ENCODE measurements around the gene PRSS50. TPM values are rescaled to one million over a fixed set of nuclear protein-coding genes. Genes with fewer than 3 reads are reported as not detected.

The PRSS50 gene
- total RNA-seq, 1 donor from 2014 or later = 0.22 TPM

DNA sequence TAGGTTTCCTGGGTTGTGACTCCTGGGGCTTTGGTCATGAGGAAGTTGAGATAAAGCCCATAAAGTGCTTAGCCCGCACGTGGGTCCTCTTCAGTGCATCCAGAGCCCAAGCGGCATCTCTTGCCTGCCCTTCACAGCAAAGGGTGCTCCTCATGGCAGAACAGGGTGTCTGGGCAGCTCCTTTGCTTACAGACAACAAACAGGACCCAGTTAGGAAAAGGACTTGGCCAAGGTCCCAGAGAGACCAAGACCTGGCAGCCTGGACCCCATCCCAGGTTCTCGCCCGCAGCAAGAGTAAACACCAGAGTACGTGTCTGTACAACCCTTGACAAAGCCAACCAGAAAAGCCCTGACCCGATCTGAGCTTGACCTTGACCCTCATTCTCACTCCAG, 51.2 kb downstream of the PRSS50 start:
- H3K27me3 ChIP-seq (ENCODE audit: low read depth) = no peaks in the 10 kb centered on the region
- H3K4me3 ChIP-seq = no peak overlapping the region
- no peaks in the 10 kb centered on the region for H3K9me3 ChIP-seq (replicated peaks)
- peaks cover 5% of the 10 kb centered on the region for H3K36me3 ChIP-seq
- peak overlapping the region; percentile 86 for H3K27ac ChIP-seq (replicated peaks)
- TF ChIP-seq, protein P1, sequence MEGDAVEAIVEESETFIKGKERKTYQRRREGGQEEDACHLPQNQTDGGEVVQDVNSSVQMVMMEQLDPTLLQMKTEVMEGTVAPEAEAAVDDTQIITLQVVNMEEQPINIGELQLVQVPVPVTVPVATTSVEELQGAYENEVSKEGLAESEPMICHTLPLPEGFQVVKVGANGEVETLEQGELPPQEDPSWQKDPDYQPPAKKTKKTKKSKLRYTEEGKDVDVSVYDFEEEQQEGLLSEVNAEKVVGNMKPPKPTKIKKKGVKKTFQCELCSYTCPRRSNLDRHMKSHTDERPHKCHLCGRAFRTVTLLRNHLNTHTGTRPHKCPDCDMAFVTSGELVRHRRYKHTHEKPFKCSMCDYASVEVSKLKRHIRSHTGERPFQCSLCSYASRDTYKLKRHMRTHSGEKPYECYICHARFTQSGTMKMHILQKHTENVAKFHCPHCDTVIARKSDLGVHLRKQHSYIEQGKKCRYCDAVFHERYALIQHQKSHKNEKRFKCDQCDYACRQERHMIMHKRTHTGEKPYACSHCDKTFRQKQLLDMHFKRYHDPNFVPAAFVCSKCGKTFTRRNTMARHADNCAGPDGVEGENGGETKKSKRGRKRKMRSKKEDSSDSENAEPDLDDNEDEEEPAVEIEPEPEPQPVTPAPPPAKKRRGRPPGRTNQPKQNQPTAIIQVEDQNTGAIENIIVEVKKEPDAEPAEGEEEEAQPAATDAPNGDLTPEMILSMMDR (IDR thresholded peaks at IDR 0.05; ENCODE audit: borderline replicate concordance) = no peak
- peak; percentile 55 for DNase-seq
- peaks cover 78% of the 10 kb centered on the region for H3K4me1 ChIP-seq
- intact Hi-C loops (cut with micrococcal nuclease) = no loop called here

DNA sequence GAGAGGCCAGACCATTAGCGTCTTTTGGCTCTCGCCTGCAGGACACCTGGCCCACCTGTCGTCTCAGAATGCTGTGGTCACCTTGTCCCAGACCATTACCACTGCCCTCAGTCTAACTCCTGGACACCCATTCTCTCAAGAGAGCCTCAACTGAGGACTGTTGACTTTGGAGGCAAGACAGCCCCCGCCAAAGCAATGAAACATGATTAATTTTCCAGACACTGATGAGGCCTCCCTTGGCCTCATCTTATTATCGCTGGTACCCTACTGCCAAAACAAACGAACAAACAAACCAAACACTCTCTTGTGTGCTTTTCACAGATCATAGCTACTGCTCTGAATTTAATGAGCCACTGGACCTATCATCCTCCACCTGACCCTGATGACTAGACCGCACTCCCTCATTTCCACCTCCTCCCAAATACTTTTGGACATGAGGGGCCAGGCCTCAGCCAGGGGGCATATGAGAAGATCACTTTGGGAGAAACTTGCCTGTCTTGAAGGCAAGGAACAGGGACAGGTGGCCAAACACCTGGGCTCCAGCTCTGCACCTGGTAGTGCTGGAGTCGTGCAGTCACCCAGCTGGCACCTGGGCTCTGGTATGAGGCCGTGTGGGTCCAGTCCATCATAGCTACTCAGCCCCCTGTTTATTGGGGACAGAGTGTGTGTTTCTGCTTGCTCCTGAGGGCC, 51.8 kb downstream of the PRSS50 start:
- no peaks in the 10 kb centered on the region for H3K27me3 ChIP-seq (ENCODE audit: low read depth)
- TF ChIP-seq, protein P1 (IDR thresholded peaks at IDR 0.05; ENCODE audit: borderline replicate concordance) = no peak
- no peaks in the 10 kb centered on the region for H3K9me3 ChIP-seq (replicated peaks)
- H3K36me3 ChIP-seq = no peaks in the 10 kb centered on the region
- peaks cover 84% of the 10 kb centered on the region for H3K4me1 ChIP-seq
- H3K4me3 ChIP-seq = no peak overlapping the region
- no peak for DNase-seq
- intact Hi-C loops (cut with micrococcal nuclease) = no loop called here
- peak overlapping the region; percentile 86 for H3K27ac ChIP-seq (replicated peaks)

DNA sequence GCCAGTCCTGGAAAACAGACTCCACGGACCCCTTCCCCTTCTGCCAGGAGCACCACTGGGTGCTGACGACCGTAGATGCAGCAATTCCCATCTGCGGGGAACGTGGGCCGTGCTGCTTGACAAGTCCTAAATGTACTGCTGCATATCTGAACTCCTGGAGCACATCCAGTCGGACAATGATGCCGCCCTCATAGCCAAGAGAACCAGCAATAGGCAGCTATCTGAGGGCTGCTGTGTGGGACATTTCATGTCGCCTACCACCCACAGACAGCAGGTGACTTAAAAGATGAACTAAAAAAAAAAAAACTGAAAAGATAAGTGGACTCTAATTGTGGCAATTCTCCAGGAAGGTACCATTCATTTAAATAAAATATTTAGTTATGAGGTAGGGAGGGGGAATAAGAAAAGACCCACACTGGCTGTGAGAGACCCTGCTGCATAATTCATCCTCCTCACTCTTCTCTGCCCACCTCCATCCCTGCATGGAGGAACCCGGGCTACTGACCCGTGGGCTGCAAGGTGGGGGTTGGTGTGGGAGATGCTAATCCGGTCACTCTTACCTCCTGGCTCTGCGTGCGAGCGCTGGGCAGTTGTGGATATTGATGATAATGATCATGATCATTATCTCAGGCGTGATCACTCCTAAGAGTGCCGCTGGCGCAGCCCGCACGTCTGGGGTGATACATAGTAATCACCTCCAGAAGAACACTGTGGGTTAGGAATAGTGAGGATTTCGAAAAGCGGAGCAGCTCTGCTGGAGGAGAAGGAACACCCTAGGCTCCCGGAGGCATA, 52.5 kb downstream of the PRSS50 start:
- TF ChIP-seq, protein P1 (IDR thresholded peaks at IDR 0.05; ENCODE audit: borderline replicate concordance) = no peak
- Histone ChIP-seq H3K9me3 (replicated peaks) (no peaks in the 10 kb centered on the region), H3K4me1 (peaks cover 91% of the 10 kb centered on the region), H3K27ac (replicated peaks) (peak overlapping the region; percentile 86), H3K27me3 (ENCODE audit: low read depth) (no peaks in the 10 kb centered on the region), H3K4me3 (no peak overlapping the region), H3K36me3 (no peaks in the 10 kb centered on the region)
- intact Hi-C loops (cut with micrococcal nuclease) = no loop called here
- peak; percentile 52 for DNase-seq

DNA sequence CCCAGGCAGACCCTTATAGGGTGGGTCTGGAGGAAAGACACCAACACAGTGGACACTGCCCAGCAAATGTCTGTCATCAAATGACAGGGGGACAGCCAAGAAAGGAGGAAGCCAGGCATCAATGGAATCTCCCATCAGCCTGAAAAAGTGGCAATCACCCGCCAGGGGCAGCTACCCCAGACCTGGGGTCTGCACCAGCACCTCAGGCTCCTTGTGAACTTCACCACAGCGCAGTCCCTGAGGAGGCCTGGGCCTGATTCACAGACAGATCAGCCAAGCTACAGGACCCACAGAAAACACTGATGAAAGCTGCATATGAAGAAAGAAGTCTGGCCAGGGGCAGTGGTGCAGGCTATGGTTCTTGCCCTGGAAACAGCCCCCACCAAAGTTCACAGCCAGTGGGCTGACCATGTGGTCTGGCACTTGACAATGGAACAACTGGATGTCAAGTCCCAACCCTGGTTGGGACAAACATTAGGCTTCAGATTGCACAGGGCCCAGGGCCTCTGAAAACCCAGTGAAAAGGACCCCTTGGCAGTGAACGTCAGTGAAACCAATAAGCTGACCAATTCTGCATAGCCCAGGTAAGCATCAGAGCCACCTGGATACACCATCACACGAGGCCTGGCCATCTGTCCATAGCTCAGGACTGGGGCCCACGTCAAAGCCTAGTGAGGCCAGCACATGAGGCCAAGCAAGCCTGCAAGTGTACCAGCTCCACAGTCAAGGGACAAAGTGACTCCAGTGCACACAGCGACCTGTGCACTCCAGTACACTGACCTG, 53.3 kb downstream of the PRSS50 start:
- no peak for DNase-seq
- Histone ChIP-seq H3K4me1 (peaks cover 92% of the 10 kb centered on the region), H3K4me3 (no peak overlapping the region), H3K36me3 (no peaks in the 10 kb centered on the region), H3K27me3 (ENCODE audit: low read depth) (no peaks in the 10 kb centered on the region), H3K27ac (replicated peaks) (peak overlapping the region; percentile 86), H3K9me3 (replicated peaks) (no peaks in the 10 kb centered on the region)
- intact Hi-C loops (cut with micrococcal nuclease) = no loop called here
- TF ChIP-seq, protein P1 (IDR thresholded peaks at IDR 0.05; ENCODE audit: borderline replicate concordance) = no peak

DNA sequence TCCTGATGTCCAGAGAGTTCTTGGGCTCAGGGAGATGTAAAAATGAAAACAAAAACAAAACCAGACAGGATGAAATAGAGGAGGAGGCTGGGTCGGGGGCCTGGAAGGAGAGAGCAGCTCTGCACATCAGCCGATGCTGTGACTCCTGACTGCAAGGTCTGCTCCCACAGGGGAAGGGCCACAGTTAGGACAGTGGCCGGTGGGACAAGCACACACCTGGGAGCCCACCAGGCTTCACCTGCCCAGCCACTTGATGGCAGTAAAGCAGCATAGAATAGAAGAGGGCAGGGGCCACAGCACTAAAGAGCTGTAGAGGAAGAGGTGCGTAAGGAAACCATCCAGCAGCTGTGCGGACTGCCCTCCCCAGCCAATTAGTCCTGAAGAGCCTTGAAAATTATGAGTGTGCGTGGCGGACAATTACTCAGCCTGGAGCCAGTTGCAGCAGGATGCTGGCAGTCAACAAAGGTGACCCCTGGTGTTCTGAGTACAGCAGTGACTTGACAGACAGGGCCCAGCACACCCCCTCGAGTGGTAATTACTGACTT, 54.0 kb downstream of the PRSS50 start:
- intact Hi-C loops (cut with micrococcal nuclease) = no loop called here
- H3K9me3 ChIP-seq (replicated peaks) = no peaks in the 10 kb centered on the region
- H3K36me3 ChIP-seq = no peaks in the 10 kb centered on the region
- H3K27ac ChIP-seq (replicated peaks) = peak overlapping the region; percentile 86
- TF ChIP-seq, protein P1 (IDR thresholded peaks at IDR 0.05; ENCODE audit: borderline replicate concordance) = peak; percentile 57
- H3K4me3 ChIP-seq = no peak overlapping the region
- no peak for DNase-seq
- H3K4me1 ChIP-seq = peaks cover 89% of the 10 kb centered on the region
- no peaks in the 10 kb centered on the region for H3K27me3 ChIP-seq (ENCODE audit: low read depth)

Measured in left ventricle myocardium inferior (tissue), 1 donor.